BE2C (cell line): ENCODE data around the gene SAA1.

Source experiments
- DNase-seq: peaks from one replicate; pipeline ENCODE4 v3.0.0-alpha.2; 2020
- H3K27me3 ChIP-seq: fragments of 250-450 bp; sonication (Bioruptor Pico); 2 replicates; pipeline ENCODE4 v1.5.1; 2020; ENCODE audit warnings: mild to moderate bottlenecking
- H3K36me3 ChIP-seq: fragments of 250-450 bp; sonication (Bioruptor Pico); 2 replicates; pipeline ENCODE4 v1.5.1; 2020; ENCODE audit warnings: mild to moderate bottlenecking
- H3K4me1 ChIP-seq: fragments of 250-450 bp; sonication (Bioruptor Pico); 2 replicates; pipeline ENCODE4 v1.5.1; 2020
- H3K4me3 ChIP-seq: 2 replicates; pipeline ENCODE4 v1.5.1; 2011; ENCODE audit warnings: low read depth, low read length
- H3K9me3 ChIP-seq: fragments of 250-450 bp; sonication (Bioruptor Pico); 2 replicates; pipeline ENCODE4 v1.5.1; 2020
- TF ChIP-seq, protein P1 (sequence below): IDR thresholded peaks from 2 replicates; pipeline ENCODE4 v1.5.1; 2012; ENCODE audit warnings: mild to moderate bottlenecking, low read depth, low read length

The SAA1 gene

GRCh38 chr11:18230859-18231258, 35.2 kb upstream of the SAA1 start:
- H3K9me3 ChIP-seq = no peaks in the 10 kb centered on the region
- TF ChIP-seq, protein P1, sequence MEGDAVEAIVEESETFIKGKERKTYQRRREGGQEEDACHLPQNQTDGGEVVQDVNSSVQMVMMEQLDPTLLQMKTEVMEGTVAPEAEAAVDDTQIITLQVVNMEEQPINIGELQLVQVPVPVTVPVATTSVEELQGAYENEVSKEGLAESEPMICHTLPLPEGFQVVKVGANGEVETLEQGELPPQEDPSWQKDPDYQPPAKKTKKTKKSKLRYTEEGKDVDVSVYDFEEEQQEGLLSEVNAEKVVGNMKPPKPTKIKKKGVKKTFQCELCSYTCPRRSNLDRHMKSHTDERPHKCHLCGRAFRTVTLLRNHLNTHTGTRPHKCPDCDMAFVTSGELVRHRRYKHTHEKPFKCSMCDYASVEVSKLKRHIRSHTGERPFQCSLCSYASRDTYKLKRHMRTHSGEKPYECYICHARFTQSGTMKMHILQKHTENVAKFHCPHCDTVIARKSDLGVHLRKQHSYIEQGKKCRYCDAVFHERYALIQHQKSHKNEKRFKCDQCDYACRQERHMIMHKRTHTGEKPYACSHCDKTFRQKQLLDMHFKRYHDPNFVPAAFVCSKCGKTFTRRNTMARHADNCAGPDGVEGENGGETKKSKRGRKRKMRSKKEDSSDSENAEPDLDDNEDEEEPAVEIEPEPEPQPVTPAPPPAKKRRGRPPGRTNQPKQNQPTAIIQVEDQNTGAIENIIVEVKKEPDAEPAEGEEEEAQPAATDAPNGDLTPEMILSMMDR = no peak
- no peak for DNase-seq
- no peaks in the 10 kb centered on the region for H3K36me3 ChIP-seq
- H3K4me1 ChIP-seq = no peaks in the 10 kb centered on the region
- no peak overlapping the region for H3K4me3 ChIP-seq
- H3K27me3 ChIP-seq = no peaks in the 10 kb centered on the region

- TF ChIP-seq, protein P1 = no peak
- no peaks in the 10 kb centered on the region for H3K4me1 ChIP-seq
Measured at GRCh38 chr11:18233912-18234311, 32.2 kb upstream of the SAA1 start.

DNA sequence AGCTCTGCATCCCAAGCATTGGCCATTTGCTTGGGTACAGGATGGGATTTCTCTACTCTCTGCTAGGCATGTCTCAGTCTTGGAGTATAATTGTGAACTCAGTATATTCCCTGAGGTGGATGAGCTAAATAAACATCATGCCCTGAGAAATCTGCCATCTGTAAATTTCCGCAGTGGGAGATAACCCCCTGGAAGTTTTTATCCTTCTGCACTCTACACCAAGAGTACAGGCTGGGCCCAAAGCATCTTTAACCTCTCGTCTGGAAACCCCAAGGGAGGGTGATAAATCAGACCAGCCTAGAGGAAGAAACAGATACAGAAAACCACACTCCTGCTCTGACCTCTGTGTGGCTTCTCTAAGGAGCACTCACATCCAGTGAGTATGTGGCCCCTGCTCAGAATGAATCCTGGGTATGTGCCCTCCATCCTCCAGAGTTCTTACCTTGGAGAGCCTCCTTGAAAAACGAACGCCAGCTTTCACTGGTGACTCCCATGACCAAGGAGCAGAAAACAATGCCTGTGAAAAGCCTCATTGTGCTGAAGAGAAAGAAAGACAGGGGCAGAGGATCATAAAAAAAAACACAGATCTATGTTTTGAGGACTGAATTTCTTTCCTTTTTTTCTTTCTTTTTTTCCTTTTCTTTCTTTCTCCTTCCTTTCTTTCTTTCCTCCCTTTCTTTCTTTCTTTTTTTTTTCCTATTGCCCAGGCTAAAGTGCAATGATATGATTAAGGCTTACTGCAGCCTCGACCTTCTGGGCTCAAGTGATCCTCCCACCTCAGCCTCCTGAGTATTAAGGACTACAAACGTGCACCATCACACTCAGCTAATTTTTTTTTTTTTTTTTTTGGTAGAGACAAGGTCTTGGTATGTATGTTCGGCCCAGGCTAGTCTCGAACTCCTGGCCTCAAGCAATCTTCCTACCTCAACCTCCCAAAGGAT, 30.4 kb upstream of the SAA1 start:
- no peaks in the 10 kb centered on the region for H3K9me3 ChIP-seq
- H3K27me3 ChIP-seq = peaks cover 7% of the 10 kb centered on the region; the same call in 1 of the 2 replicates
- H3K36me3 ChIP-seq = no peaks in the 10 kb centered on the region
- no peaks in the 10 kb centered on the region for H3K4me1 ChIP-seq
- no peak for DNase-seq
- TF ChIP-seq, protein P1 = no peak
- no peak overlapping the region for H3K4me3 ChIP-seq

More at GRCh38 chr11:18233912-18234311, 32.2 kb upstream of the SAA1 start:
- H3K9me3 ChIP-seq = no peaks in the 10 kb centered on the region
- no peak overlapping the region for H3K4me3 ChIP-seq
- no peak for DNase-seq
- H3K36me3 ChIP-seq = no peaks in the 10 kb centered on the region
- H3K27me3 ChIP-seq = peaks cover 7% of the 10 kb centered on the region; the same call in 1 of the 2 replicates

DNA sequence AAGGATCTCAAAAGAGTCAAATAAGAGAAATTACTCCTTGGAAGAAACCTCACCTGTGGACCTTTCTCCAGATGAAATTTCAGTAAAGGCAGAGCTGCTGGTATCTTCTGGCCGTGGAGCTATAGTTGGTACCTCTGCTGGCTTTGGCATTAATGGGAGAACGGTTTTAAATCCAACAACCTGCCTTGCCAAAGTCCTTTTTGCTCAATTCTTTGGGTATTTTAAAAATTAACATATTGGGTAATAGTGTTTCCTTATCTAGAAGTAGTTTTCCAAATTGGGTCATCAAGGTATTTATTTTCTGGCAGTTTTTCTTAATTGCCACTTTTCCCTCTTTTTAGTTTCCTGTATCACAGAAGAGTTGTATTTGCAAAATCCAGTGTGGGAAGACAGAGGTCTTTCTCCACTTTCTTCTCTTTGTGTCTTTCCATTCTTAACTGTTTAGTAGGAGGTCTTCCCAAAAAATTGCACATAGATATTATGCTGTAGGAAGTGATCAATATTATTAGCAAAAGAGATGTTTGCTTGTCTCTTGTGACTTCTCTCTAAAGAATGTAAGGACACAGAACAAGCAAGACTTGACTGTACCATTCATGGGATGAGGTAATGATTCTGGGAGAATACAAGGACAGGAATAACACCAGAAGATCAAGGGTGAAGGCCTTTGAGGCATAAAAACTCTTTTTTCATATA, 29.3 kb upstream of the SAA1 start, which contains the start of gene SAA4:
Gene SAA4 (minus strand): TSS at position 139 of the 693 bp plus-strand sequence. CDS start 876 bp downstream, outside the sequence.
- Histone ChIP-seq H3K4me1 (no peaks in the 10 kb centered on the region), H3K36me3 (no peaks in the 10 kb centered on the region), H3K9me3 (no peaks in the 10 kb centered on the region), H3K4me3 (no peak within 1 kb of the TSS), H3K27me3 (peaks cover 7% of the 10 kb centered on the region; the same call in 1 of the 2 replicates)
- TF ChIP-seq, protein P1 = no peak
- DNase-seq = no peak

- Histone ChIP-seq H3K36me3 (no peaks in the 10 kb centered on the region), H3K4me3 (no peak overlapping the region), H3K27me3 (peaks cover 7% of the 10 kb centered on the region; the same call in 1 of the 2 replicates), H3K9me3 (no peaks in the 10 kb centered on the region), H3K4me1 (no peaks in the 10 kb centered on the region)
- DNase-seq = no peak
- TF ChIP-seq, protein P1 = no peak
Measured at GRCh38 chr11:18239655-18240054, 26.4 kb upstream of the SAA1 start.
